ENCODE results near the gene COG7. TPM values are rescaled to one million over a fixed set of nuclear protein-coding genes. Genes with fewer than 3 reads are reported as not detected.

The COG7 gene
- total and polyA plus RNA-seq, 2 of the 13 experiments (the other 11 are each of a cell fraction or from before 2014, with no cell fraction given) = 12.6 to 54.5 TPM

DNA sequence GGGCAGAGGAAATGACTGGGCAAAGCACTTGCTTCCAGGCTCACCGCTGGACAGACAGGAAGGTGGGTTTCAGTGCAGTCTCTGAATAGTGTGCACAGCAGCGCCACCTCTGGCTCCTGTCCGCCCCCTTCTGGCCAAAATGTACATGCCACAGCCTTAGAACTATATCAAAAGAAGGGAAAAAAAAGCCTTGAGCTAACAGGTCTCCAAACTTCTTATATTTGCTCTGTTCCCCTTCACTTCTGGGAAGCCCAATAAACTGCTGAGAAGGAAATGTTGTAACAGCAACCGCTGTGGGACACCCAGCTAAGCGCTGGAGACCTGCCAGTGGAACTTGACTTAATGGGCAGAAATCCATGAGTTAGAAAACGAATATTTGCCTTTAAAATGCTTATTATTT, 17.5 kb downstream of the COG7 start (continued):
- TF ChIP-seq ETV6 (CRISPR knock-in tag; conservative IDR thresholded peaks at IDR 0.05) = peak; percentile 55; the same call in 1 of the 2 replicates
- TF ChIP-seq ZNF501 (CRISPR knock-in tag; IDR thresholded peaks at IDR 0.05) = no peak
- TF ChIP-seq ZNF331 (CRISPR knock-in tag; IDR thresholded peaks at IDR 0.05) = no peak
- TF ChIP-seq, protein P1, sequence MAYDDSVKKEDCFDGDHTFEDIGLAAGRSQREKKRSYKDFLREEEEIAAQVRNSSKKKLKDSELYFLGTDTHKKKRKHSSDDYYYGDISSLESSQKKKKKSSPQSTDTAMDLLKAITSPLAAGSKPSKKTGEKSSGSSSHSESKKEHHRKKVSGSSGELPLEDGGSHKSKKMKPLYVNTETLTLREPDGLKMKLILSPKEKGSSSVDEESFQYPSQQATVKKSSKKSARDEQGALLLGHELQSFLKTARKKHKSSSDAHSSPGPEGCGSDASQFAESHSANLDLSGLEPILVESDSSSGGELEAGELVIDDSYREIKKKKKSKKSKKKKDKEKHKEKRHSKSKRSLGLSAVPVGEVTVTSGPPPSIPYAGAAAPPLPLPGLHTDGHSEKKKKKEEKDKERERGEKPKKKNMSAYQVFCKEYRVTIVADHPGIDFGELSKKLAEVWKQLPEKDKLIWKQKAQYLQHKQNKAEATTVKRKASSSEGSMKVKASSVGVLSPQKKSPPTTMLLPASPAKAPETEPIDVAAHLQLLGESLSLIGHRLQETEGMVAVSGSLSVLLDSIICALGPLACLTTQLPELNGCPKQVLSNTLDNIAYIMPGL (CRISPR knock-in tag; IDR thresholded peaks at IDR 0.05; ENCODE audit: borderline replicate concordance in 1 of 2, low read depth in 1 of 2) = peak; percentile 37 to 73; a peak in 2 of 4 replicates
- no peak for TF ChIP-seq RFX5 (IDR thresholded peaks at IDR 0.05; ENCODE audit: low read depth, low read length)
- TF ChIP-seq ZMYM3 (CRISPR knock-in tag; IDR thresholded peaks at IDR 0.05) = 0 out of 2 replicates have a peak, but pooled peaks have one; percentile 46
- 0 out of 2 replicates have a peak, but pooled peaks have one; percentile 36 for TF ChIP-seq ZNF614 (CRISPR knock-in tag; IDR thresholded peaks at IDR 0.05; ENCODE audit: borderline replicate concordance)
- no peak for TF ChIP-seq KDM3A (CRISPR knock-in tag; IDR thresholded peaks at IDR 0.05; ENCODE audit: low read depth)
- TF ChIP-seq ZNF367 (CRISPR knock-in tag; IDR thresholded peaks at IDR 0.05; ENCODE audit: borderline replicate concordance) = no peak
- TF ChIP-seq, protein P2, sequence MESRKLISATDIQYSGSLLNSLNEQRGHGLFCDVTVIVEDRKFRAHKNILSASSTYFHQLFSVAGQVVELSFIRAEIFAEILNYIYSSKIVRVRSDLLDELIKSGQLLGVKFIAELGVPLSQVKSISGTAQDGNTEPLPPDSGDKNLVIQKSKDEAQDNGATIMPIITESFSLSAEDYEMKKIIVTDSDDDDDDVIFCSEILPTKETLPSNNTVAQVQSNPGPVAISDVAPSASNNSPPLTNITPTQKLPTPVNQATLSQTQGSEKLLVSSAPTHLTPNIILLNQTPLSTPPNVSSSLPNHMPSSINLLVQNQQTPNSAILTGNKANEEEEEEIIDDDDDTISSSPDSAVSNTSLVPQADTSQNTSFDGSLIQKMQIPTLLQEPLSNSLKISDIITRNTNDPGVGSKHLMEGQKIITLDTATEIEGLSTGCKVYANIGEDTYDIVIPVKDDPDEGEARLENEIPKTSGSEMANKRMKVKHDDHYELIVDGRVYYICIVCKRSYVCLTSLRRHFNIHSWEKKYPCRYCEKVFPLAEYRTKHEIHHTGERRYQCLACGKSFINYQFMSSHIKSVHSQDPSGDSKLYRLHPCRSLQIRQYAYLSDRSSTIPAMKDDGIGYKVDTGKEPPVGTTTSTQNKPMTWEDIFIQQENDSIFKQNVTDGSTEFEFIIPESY (CRISPR knock-in tag; IDR thresholded peaks at IDR 0.05) = peak; percentile 53; the same call in 1 of the 2 replicates
- TF ChIP-seq, protein P3, sequence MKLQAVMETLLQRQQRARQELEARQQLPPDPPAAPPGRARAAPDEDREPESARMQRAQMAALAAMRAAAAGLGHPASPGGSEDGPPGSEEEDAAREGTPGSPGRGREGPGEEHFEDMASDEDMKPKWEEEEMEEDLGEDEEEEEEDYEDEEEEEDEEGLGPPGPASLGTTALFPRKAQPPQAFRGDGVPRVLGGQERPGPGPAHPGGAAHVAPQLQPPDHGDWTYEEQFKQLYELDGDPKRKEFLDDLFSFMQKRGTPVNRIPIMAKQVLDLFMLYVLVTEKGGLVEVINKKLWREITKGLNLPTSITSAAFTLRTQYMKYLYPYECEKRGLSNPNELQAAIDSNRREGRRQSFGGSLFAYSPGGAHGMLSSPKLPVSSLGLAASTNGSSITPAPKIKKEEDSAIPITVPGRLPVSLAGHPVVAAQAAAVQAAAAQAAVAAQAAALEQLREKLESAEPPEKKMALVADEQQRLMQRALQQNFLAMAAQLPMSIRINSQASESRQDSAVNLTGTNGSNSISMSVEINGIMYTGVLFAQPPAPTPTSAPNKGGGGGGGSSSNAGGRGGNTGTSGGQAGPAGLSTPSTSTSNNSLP (IDR thresholded peaks at IDR 0.05; ENCODE audit: low read depth, low read length) = peak; percentile 37; the same call in 1 of the 2 replicates
- TF ChIP-seq ZNF34 (CRISPR knock-in tag; IDR thresholded peaks at IDR 0.05; ENCODE audit: borderline replicate concordance) = no peak
- no peak for TF ChIP-seq SRY (CRISPR knock-in tag; IDR thresholded peaks at IDR 0.05)
- TF ChIP-seq PCBP1 (IDR thresholded peaks at IDR 0.05; ENCODE audit: borderline replicate concordance, low read depth, low read length) = no peak
- peak; percentile 35; the same call in 1 of the 2 replicates for TF ChIP-seq TARDBP (CRISPR knock-in tag; IDR thresholded peaks at IDR 0.05)
- peak; percentile 72 for TF ChIP-seq TEAD3 (CRISPR knock-in tag; optimal IDR thresholded peaks at IDR 0.05; ENCODE audit: borderline replicate concordance)
- TF ChIP-seq ZNF546 (CRISPR knock-in tag; conservative IDR thresholded peaks at IDR 0.05) = no peak
- TF ChIP-seq, protein P4, sequence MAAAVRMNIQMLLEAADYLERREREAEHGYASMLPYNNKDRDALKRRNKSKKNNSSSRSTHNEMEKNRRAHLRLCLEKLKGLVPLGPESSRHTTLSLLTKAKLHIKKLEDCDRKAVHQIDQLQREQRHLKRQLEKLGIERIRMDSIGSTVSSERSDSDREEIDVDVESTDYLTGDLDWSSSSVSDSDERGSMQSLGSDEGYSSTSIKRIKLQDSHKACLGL (CRISPR knock-in tag; IDR thresholded peaks at IDR 0.05) = no peak
- no peak for TF ChIP-seq TRIM24 (CRISPR knock-in tag; IDR thresholded peaks at IDR 0.05)
- TF ChIP-seq CBX2 (IDR thresholded peaks at IDR 0.05; ENCODE audit: low read depth, low read length) = no peak
- no peak for TF ChIP-seq CBX2 (CRISPR knock-in tag; IDR thresholded peaks at IDR 0.05; ENCODE audit: low read depth)
- TF ChIP-seq, protein P5, sequence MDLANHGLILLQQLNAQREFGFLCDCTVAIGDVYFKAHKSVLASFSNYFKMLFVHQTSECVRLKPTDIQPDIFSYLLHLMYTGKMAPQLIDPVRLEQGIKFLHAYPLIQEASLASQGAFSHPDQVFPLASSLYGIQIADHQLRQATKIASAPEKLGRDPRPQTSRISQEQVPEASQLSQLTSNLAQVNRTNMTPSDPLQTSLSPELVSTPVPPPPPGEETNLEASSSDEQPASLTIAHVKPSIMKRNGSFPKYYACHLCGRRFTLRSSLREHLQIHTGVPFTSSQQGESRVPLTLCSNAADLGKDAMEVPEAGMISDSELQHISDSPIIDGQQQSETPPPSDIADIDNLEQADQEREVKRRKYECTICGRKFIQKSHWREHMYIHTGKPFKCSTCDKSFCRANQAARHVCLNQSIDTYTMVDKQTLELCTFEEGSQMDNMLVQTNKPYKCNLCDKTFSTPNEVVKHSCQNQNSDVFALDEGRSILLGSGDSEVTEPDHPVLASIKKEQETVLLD (CRISPR knock-in tag; IDR thresholded peaks at IDR 0.05; ENCODE audit: low read depth) = no peak
- TF ChIP-seq ZNF143 (CRISPR knock-in tag; IDR thresholded peaks at IDR 0.05) = no peak

All from HepG2 (cell line).